Measurements from ENCODE around the gene FANCI.

The FANCI gene

DNA sequence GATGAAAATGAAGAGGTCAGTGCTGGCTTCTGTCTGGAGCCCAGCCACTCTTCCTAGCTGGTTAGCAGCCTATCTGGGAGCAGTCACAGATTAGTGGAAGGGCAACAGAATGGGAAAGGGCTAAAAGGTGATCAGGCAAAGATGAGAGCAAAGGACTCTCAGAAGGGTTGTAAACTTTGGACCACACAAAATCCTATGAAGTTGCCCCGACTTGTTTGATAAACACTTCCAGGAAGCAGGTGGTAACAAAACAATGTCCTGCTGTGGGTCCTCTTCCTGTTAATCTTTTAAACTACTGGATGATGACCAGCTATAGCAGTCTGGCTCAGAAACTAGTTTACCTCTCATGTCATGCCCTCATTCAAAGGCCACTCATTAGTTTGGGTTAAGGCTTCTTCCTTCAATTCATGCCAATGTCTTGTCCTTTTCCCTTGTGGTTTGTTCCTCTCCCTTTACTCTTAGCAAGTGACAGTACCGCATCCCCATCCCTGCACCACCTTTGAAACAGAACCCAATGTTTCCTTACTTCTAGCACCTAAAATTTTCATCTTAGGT lies 71.7 kb downstream of the FANCI start:
- Histone ChIP-seq H3K79me2 (ENCODE audit: low read length) (no peaks in the 10 kb centered on the region), H3K4me3 (ENCODE audit: low read length) (no peak overlapping the region), H3K27me3 (ENCODE audit: low read depth, low read length) (no peaks in the 10 kb centered on the region), H3K4me2 (ENCODE audit: low read length) (no peak overlapping the region), H2AFZ (ENCODE audit: low read depth, low read length) (no peak overlapping the region), H3K9ac (ENCODE audit: low read length) (no peak overlapping the region), H3K4me1 (ENCODE audit: low read length) (no peaks in the 10 kb centered on the region), H3K36me3 (replicated peaks; ENCODE audit: low read depth, low read length) (peaks cover 84% of the 10 kb centered on the region), H3K9me3 (ENCODE audit: insufficient read depth, low read length) (no peaks in the 10 kb centered on the region), H4K20me1 (ENCODE audit: insufficient read depth, low read length) (0 out of 2 replicates have a peak, but pooled peaks cover 7% of the 10 kb centered on the region), H3K27ac (ENCODE audit: low read length) (no peak overlapping the region)
- TF ChIP-seq, protein P1, sequence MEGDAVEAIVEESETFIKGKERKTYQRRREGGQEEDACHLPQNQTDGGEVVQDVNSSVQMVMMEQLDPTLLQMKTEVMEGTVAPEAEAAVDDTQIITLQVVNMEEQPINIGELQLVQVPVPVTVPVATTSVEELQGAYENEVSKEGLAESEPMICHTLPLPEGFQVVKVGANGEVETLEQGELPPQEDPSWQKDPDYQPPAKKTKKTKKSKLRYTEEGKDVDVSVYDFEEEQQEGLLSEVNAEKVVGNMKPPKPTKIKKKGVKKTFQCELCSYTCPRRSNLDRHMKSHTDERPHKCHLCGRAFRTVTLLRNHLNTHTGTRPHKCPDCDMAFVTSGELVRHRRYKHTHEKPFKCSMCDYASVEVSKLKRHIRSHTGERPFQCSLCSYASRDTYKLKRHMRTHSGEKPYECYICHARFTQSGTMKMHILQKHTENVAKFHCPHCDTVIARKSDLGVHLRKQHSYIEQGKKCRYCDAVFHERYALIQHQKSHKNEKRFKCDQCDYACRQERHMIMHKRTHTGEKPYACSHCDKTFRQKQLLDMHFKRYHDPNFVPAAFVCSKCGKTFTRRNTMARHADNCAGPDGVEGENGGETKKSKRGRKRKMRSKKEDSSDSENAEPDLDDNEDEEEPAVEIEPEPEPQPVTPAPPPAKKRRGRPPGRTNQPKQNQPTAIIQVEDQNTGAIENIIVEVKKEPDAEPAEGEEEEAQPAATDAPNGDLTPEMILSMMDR (IDR thresholded peaks at IDR 0.05; ENCODE audit: low read depth, low read length): no peak
- no peak for TF ChIP-seq EZH2phosphoT487 (IDR thresholded peaks at IDR 0.05; ENCODE audit: low read depth)

DNA sequence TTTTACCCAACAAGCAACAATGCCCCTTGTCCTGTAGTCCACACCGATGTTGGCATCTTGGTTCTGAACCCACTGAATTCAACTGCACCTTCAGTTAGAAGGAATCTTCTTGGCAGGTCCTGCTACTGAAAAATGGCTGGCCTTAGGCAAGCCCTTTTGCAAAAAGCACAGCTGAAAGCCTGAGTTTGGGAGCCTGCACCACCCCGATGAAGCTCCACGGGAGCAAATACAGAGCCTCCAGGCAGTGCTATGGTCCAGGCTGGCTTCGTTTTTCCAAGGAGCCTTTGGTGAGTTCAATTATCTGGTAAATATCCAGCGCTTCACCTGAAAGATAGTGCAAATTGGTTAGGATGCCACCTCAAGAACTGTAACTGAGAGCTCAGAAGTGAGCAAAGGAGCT lies 72.7 kb downstream of the FANCI start:
- Histone ChIP-seq H3K4me2 (ENCODE audit: low read length) (no peak overlapping the region), H4K20me1 (ENCODE audit: insufficient read depth, low read length) (0 out of 2 replicates have a peak, but pooled peaks cover 7% of the 10 kb centered on the region), H3K9me3 (ENCODE audit: insufficient read depth, low read length) (no peaks in the 10 kb centered on the region), H3K4me1 (ENCODE audit: low read length) (no peaks in the 10 kb centered on the region), H3K36me3 (replicated peaks; ENCODE audit: low read depth, low read length) (peaks cover 89% of the 10 kb centered on the region), H3K79me2 (ENCODE audit: low read length) (peaks cover 1% of the 10 kb centered on the region; the same call in 1 of the 2 replicates), H3K9ac (ENCODE audit: low read length) (no peak overlapping the region), H2AFZ (ENCODE audit: low read depth, low read length) (no peak overlapping the region), H3K27me3 (ENCODE audit: low read depth, low read length) (no peaks in the 10 kb centered on the region), H3K4me3 (ENCODE audit: low read length) (no peak overlapping the region), H3K27ac (ENCODE audit: low read length) (no peak overlapping the region)
- TF ChIP-seq, protein P1 (IDR thresholded peaks at IDR 0.05; ENCODE audit: low read depth, low read length): no peak
- TF ChIP-seq EZH2phosphoT487 (IDR thresholded peaks at IDR 0.05; ENCODE audit: low read depth): no peak

DNA sequence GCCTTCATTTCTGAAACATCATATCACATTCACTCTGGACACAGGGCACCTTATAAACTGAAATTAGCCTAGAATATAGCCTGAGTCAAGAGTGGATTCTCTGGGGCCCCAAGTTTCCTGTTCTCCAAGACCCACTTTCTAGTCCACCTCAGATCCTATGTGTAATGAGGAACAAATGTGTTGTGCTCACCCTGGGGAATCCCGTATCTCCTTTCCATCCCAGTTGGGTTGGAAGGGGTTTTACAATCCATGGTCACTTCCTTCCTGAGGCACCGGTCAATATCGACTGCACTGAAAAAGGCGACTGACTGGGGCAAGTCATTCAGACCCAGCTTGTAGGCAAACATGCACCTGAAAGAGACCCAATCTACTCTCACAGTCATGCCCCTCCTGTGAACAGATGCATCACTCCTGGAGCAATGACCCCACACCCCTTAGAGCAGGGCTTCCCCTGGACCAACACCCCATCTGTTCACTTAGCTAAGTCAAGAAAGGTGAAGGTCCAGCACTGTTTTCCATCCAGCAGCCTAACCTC lies 73.5 kb downstream of the FANCI start:
- Histone ChIP-seq H3K4me3 (ENCODE audit: low read length) (no peak overlapping the region), H3K27ac (ENCODE audit: low read length) (no peak overlapping the region), H3K4me1 (ENCODE audit: low read length) (no peaks in the 10 kb centered on the region), H4K20me1 (ENCODE audit: insufficient read depth, low read length) (0 out of 2 replicates have a peak, but pooled peaks cover 7% of the 10 kb centered on the region), H3K9me3 (ENCODE audit: insufficient read depth, low read length) (no peaks in the 10 kb centered on the region), H3K27me3 (ENCODE audit: low read depth, low read length) (no peaks in the 10 kb centered on the region), H2AFZ (ENCODE audit: low read depth, low read length) (no peak overlapping the region), H3K9ac (ENCODE audit: low read length) (no peak overlapping the region), H3K36me3 (replicated peaks; ENCODE audit: low read depth, low read length) (peaks cover 90% of the 10 kb centered on the region), H3K4me2 (ENCODE audit: low read length) (no peak overlapping the region), H3K79me2 (ENCODE audit: low read length) (peaks cover 4% of the 10 kb centered on the region; the same call in 1 of the 2 replicates)
- TF ChIP-seq, protein P1 (IDR thresholded peaks at IDR 0.05; ENCODE audit: low read depth, low read length): no peak
- no peak for TF ChIP-seq EZH2phosphoT487 (IDR thresholded peaks at IDR 0.05; ENCODE audit: low read depth)

DNA sequence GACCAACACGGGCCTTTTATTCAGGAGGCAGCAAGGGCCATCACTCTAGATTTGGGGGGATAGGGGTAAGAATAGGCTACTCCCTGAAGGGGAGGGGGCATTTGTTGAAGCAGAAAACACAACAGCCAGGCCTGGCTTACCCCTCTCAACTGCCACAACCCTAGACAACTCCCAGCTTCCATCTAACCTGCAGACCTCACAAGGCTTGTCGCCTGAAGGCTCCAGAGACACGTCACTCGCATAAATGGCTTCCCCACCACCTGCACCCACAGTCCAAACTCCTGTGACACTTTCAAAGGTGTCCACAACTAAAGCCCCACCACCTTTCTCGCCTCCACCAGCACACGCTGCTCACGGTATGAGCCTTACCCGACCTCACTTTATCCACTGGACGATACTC lies 75.9 kb downstream of the FANCI start:
- H3K36me3 ChIP-seq (replicated peaks; ENCODE audit: low read depth, low read length): peaks cover 96% of the 10 kb centered on the region

More for the DNA sequence above, 75.9 kb downstream of the FANCI start:
- Histone ChIP-seq H3K4me1 (ENCODE audit: low read length) (no peaks in the 10 kb centered on the region), H3K79me2 (ENCODE audit: low read length) (peaks cover 4% of the 10 kb centered on the region; the same call in 1 of the 2 replicates), H3K27me3 (ENCODE audit: low read depth, low read length) (no peaks in the 10 kb centered on the region), H2AFZ (ENCODE audit: low read depth, low read length) (no peak overlapping the region), H3K9ac (ENCODE audit: low read length) (no peak overlapping the region), H4K20me1 (ENCODE audit: insufficient read depth, low read length) (0 out of 2 replicates have a peak, but pooled peaks cover 7% of the 10 kb centered on the region), H3K4me2 (ENCODE audit: low read length) (no peak overlapping the region), H3K27ac (ENCODE audit: low read length) (no peak overlapping the region), H3K9me3 (ENCODE audit: insufficient read depth, low read length) (no peaks in the 10 kb centered on the region), H3K4me3 (ENCODE audit: low read length) (no peak overlapping the region)
- no peak for TF ChIP-seq EZH2phosphoT487 (IDR thresholded peaks at IDR 0.05; ENCODE audit: low read depth)
- TF ChIP-seq, protein P1 (IDR thresholded peaks at IDR 0.05; ENCODE audit: low read depth, low read length): no peak

Data from OCI-LY3 (cell line).